Stimulated activated CD4-positive, alpha-beta T cell treated with anti-CD3 and anti-CD28 coated beads, Interleukin-15, amount 100 ng/mL, for 24 hours (primary cell): ENCODE data around the gene KIF6.
"Not testable (repeated sequence)": the region's sequence is repeated elsewhere in the genome, so short reads cannot be mapped to it uniquely, and the experiment has no call there.

ENCODE experiments used
- DNase-seq: peaks from one replicate; pipeline ENCODE4 v3.0.0-alpha.2; 2020

The KIF6 gene, protein sequence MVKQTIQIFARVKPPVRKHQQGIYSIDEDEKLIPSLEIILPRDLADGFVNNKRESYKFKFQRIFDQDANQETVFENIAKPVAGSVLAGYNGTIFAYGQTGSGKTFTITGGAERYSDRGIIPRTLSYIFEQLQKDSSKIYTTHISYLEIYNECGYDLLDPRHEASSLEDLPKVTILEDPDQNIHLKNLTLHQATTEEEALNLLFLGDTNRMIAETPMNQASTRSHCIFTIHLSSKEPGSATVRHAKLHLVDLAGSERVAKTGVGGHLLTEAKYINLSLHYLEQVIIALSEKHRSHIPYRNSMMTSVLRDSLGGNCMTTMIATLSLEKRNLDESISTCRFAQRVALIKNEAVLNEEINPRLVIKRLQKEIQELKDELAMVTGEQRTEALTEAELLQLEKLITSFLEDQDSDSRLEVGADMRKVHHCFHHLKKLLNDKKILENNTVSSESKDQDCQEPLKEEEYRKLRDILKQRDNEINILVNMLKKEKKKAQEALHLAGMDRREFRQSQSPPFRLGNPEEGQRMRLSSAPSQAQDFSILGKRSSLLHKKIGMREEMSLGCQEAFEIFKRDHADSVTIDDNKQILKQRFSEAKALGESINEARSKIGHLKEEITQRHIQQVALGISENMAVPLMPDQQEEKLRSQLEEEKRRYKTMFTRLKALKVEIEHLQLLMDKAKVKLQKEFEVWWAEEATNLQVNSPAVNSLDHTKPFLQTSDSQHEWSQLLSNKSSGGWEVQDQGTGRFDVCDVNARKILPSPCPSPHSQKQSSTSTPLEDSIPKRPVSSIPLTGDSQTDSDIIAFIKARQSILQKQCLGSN

DNA sequence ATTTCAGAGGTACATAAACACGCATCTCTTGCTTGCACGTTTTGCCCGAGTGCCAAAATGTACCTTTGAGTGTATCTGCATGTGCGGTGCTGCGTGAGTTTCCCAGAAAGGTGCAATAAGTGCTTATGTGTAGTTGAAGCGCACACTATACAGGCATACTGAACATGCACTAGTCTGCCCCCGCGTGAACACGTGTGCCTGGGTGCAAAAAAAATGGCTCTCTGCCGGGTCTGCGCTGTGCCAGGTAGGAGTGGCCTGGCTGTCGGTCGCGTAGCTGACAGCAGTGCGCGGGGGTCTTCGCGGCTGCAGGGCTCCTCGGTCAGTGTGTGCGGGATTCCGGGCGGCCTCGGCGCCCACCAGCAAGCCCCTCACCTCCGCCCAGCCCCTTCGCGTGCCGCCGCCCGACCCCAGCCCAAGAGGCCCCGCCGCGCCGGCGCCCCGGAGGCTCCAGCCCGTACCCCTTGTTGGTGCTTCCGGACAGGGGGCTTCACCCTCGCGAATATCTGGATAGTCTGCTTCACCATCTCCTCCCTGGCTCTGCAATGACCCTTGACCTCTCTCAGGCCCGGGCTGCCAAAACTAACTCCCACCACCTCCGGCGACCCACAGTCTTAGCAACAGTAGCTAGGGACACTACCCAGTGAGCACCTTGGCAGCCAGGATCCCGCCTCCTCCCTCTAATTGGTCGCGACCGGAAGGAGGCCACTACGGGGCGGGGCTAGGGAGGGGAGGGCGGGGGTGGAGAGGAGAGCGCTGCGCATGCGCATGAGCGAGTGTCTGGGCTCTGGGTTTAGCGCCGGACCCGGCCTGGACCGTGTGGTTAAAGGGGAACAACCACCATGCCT lies at the start of gene KIF6:
KIF6 (minus strand) TSS at position 622 of the 845 bp plus-strand sequence; CDS start at position 524, 98 bp downstream.
- peak; percentile 88 for DNase-seq

DNA sequence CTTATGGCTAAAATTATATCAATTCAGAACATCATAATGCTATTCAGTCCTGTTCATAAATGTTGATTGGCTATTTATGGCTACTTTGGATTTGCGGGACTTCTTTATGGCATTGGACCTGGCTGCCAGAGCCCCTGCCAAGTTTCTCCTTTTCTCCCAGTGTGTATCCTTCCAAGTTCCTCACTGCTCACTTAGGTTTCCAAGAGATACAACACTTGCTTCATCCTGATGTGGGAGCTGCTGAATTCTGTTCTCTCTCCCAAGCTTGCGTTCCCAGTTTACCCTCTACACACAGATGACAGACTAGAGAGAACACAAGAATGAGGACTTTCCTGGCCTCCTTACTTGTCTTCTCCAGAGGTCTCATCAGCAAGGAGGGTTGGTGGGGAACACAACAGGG lies 48.6 kb upstream of the KIF6 start:
- DNase-seq = no peak

DNA sequence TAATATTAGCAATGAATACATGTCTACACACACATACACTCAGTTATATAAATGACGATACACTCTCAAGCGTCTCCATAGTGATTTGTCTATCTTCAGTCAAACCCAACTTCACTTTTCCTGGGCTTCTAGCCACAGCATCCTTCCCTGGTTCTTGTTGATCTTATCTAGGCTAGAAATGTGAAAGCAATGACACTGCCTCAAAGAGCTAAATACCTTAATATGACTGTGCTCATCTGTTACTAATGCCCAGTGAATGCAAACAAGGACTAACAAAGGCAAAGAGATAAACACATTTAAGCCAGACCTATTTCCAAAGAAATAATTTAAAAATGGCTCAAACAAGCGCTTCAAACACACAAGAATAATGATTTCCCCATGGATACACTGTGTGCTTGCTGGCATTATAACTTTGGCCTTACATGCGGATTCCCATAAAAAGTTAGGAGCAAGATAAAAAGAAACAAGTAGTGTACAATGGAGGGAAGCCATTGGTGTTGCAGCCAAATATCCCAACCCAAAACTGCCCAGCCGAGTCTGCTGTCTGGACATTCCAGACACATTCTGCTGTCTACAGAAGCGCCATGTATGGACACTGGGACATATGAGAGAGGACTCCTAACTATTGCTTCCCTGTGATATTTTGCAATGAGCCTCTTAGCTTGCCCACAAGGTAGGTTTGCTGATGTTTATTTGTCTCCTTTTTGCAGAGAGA lies 47.5 kb upstream of the KIF6 start:
- no peak for DNase-seq

DNA sequence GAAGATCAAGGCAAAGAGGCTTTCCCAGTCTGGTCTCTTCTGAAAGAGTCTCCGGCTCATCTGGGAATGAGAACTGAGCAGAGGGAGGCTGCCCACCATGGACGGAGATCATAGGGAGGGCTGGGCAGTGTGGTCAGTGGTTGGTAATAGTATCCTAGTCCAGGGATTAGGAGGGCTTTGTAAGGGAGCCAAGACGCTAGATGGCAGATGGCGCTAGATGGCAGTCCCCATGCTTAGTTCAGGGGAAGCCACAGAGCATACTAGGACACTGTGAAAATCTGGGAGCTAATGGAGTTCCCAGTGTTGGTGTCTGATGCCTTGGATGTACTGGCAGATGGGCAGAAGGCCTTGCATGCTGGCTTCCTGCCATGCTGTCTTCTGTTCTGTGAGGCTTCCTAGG lies 45.2 kb upstream of the KIF6 start:
- no peak for DNase-seq

DNA sequence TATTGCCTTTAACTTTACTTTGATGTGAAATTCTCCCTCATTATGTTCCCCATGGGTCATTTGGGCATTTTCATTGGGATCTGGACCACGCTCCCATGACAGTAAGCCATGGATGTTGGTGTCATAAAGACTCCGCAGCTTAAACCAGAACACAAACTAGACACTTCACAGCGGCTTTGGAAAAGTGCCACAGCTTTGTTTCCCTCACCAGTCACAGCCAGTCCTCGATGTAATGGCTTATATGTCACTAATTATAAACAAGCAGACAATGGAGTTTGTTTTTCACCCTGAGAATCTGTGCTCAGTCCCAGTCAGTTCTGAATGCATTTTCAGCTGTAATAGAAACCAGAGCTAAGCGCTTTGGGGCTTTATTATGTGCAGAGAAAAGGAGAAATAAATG lies 43.8 kb upstream of the KIF6 start:
- no peak for DNase-seq

DNA sequence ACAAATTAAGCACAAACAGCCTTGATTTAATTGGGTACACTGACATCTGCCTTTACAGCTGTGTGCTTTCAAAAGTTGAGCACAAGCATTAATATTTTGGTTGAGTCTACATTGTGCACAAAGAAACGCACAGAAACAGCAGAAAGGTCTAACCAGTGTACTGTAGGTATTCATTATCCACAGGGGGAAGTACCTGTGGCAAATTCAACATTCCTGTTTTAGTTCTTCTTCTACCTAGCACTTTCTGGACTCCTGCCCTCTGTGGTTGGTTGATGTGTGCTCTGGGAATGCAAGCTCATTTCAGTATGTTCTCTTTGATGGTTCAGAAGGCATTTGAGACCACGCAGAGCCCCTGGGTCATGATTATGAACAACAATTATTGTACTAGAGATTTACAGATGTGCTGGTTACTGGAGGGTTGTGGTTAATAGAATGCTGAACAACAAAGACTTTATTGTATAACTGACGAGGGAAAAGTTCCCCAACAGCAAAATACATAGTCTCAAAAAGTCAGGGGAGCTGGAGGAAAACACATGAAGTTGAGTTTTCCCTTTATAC lies 40.4 kb upstream of the KIF6 start:
- no peak for DNase-seq

DNA sequence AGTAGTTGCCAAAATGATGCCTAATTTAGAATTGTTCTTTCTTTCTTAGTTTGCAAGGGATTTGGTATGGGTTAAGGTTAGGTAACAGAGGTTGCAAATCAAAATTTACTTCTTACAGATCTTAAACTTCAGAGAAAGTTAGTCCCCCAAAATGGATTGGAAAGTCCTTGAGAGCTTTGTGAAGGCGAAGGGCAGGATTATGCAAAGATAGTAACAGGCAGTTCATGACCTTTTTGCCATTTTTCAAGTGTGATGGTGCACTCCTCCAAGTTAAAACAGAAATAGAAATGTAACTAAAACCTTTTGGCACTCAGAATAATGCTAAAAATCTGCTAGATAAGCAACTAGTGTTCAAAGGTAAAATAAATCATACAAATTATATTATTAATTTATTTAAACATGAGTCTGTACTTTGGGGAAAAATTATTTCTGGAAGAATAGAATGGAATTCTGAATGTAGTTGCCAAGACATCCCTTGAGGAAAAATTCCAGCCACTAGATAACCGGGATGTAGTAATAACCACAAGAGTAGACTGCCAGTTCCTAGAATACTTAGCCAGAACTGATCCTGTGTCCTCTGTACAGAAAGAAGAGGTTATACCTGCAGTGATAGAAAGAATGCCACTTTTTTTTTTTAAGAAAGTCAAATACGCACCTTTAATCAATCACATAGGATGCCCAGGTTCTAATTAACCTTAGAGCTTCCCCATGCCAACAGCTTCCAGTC lies 35.2 kb upstream of the KIF6 start:
- DNase-seq = no peak

DNA sequence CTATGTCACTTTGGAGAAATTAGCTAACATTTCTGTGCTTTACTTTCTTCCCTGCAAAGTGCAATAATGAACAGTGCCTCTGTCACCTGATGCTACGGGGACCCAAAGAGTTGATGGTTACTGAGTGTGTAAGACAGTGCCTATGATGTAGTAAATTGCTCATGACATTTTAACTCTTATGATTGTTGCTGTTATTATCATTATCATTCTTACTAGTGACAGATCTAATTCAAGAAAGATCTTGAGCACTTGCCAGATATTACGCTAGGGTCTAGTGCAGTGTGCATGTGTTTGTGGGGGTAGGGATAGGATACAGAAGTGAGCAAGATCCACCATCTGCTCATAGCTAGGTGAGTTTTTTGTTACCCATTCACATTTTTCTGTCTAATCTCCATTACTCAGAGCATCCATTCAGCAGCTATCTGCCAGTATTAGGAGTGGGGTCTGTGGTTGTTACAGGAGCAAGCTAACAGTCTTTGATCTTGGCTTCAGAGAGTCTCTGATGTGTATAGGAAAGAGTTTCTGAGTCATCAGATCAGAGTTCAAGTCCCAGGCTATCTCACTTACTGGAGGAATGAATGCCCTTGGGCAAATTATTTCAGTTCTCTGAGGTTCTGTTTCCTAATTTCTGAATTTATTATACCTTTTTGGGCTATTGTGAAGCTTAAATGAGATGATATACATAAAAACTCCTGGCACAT lies 33.8 kb upstream of the KIF6 start:
- no peak for DNase-seq

DNA sequence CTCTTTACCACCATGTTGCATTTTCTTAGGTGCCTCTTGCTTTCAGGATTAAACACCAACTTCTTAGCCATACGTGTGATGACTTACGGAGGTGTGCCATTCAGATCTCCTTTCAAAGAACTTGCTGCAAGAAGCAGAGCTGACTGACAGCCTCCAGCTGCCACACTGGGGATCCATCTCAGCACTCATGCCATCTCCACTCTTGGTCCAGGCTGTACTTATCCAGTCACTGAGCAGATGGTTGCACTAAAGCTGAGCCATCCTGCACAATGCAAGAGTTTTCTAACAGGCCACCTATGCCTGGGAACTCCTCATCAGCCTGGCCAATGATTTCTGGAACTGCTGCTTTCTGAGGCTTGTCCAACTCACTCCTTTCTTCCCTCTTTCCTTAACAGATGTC lies 31.4 kb upstream of the KIF6 start:
- no peak for DNase-seq

DNA sequence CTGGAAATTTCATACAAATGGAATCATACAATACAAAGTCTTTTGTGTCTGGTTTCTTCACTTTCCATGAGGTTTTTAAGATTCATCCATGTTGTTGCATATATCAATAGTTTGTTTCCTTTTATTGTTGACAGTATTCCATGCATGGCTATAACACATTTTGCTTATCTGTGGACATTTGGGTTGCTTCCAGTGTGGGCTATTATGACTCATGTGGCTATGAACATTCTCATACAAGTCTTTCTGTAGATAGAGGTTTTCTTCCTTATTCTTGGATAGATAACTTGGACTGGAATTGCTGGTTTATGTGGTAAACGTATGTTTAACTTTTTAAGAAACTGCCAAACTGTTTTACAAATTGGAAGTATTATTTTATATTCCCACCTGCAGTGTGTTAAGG lies 30.0 kb upstream of the KIF6 start:
- DNase-seq = no peak

DNA sequence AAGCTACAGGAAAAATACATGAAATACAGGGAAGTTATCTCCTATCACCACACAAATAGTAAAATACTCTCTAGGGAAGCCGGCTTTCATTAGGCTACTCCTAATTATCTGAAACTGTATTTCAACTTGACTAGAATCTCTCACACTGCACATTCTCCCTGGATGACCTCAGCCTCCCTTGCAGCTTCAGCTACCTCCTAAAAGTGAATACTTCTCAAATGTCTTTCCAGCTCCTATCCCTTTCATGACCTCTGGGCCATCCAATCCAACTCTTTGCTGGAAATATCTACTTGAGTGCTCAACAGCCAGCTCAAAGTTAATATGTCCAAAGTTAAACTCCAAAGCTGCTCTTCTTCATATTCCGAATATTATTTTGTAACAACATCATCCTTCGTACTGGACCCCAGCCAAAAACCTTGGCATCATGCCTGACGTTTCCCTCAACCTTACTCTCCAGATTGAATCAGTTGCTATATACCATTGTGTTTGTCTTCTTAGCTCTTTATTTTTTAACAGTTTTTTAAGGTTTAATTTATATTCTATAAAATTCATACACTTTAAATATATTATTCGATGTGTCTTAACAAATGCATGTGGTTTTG lies 29.4 kb upstream of the KIF6 start:
- DNase-seq = no peak

DNA sequence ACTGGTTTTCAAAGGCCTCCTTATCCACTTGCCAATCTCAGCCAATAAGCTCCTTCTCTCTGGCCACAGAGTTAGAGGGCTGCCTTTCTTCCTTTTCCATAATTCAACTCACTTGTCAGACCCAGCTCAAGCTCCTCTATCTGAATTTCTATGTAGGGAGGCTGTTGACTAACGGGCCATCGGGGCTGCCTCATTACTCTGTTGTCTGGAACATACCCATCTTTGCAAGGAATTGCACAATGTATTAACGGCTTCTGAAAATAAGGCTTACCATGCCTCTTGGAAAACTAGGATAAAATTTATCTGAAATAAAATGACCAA lies 28.5 kb upstream of the KIF6 start:
- no peak for DNase-seq

DNA sequence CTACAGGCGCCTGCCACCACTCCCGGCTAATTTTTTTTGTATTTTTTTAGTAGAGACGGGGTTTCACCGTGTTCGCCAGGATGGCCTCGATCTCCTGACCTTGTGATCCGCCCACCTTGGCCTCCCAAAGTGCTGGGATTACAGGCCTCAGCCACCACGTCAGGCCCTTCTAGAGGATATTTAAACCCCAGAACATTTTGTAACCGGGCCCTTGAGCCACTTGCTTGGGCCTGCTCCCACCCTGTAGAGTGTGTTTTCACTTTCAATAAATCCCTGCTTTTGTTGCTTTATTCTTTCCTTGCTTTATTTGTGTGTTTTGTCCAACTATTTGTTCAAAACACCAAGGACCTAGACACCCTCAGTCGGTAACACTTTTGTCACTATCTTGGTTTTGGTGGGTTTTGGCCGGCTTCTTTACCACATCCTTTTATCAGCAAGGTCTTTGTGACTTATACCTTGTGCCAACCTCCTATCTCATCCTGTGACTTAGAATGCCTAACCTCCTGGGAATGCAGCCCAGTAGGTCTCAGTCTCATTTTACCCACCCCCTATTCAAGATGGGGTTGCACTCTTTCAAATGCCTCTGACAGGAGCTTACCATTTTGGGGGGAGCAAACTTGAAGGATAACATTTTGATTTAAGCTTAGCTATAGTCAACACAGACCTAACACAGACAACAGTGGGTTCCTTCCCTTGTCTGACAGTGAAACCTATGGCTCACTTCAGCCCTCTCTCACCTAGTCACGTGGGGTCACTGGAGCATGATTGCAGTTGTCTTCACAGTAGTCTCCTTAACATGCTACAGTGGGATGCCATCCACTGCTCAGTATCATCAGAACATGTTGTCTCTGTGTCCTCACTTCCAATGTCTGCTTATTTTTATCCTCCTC lies 27.9 kb upstream of the KIF6 start:
- DNase-seq = no peak

DNA sequence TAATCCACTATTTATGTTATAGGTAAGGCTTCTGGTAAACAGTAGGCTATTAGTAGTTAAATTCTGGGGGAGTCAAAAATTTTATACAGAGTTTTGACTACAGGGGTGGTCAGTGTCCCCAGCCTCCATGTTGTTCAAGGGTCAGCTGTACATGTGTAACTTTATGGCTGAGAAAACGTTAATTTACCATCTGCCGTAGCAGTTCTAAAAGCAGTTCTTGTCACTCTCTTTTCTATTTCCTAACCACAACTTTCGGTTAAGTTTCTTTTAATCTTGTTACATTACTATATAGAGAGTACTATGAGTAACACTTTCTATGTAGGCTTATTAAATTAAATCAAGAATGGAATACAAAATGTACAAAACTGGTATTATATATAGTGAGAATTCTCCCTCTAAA lies 21.6 kb upstream of the KIF6 start:
- DNase-seq = no peak

DNA sequence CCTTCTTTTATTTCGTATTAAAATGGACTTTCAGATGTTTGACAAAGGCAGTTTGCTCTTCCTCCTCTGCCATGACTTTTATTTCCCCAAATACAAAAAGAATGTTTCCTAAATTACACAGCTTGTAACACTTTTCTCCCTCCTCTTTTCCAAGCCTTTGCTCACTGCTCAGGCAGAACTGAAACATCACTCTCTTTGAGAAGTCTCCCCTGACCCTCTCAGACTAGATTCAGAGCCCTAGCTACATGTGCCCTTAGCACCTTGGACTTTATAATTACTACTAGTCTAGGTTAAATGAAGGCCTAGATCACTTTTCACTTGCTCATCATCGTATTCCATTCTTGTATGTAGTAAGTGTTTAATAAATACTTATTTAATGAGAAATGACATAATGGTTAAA lies 8.5 kb upstream of the KIF6 start:
- DNase-seq = no peak

DNA sequence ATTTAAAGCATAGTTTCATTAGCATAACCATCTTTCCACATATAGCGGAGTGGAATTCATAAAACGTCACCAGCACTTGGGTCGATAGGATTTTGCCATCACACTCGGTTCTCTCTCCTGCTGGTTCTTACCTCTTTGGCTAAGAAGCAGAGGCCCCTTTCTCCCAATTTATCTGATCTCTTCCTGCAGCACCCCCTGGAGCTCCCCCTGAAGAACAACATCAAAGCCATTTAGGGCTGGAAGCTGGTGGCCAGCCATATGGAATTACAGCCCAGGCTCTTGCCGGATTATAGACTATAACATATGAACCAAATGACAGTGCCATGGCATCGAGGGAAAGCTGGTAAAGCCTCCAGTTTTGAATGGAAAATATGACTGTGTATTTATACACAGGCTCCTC lies 6.4 kb upstream of the KIF6 start:
- no peak for DNase-seq

DNA sequence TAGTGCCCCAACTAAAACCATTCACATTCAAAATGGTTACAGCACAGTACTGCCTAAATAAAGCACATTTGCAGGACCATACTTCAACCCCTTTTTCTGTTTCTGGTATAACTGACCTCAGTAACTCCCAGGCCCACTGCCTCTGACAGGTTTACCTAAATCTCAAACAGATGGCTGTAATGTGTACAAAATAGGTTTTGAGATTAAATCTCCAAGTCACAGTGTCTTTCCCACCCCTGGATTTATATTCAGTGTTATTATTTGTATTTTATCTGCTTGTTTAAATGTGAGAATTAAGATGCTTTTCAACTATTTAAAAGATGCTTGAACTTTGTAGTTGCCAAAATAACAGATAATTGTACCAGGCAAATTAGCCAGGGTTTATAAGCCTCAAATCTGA lies 4.7 kb upstream of the KIF6 start:
- no peak for DNase-seq

DNA sequence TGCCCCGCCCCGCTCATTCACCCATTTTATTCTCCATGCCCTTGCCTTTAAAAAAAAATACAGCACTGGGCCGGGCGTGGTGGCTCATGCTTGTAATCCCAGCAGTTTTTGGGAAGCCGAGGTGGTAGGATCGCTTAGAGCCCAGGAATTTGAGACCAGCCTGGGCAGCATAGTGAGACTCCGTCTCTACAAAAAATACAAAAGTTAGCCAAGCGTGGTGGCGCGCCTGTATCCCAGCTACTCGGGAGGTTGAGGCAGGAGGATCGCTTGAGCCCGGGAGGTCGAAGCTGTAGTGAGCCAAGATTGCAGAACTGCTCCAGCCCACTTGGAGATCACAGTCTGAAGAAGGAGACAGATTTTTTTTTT lies 407 bp upstream of the KIF6 start:
- DNase-seq = no peak

DNA sequence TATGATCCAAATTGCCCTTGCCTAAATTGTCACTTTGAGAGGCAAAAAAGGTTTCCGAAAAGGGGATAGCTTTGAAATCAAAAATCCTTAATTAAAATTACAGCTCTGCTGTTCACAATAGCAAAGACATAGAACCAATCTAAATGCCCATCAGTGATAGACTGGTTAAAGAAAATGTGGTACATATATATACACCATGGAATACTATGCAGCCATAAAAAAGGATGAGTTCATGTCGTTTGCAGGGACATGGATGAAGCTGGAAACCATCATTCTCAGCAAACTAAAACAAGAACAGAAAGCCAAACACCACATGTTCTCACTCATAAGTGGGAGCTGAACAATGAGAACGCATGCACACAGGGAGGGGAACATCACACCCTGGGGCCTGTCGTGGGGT lies 1.9 kb downstream of the KIF6 start:
- DNase-seq = not testable (repeated sequence)

DNA sequence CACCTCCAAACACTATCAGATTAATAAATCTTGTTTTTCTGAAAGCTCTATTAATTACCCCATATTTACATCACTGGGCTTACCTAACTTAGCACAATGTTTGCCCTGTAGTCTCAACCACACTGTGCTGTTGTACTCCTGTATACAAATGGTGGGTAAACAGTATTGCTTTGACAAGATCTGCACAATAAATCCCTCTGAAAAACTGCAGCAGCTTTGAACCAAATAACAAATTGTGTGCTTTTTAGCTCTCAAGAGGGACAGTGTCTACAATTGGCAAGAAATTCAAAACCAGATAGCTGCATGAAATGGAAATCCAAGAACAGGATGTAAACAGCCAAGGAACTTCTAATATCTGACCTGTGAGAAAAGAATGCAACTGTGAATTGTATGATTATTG lies 10.4 kb downstream of the KIF6 start:
- DNase-seq = no peak
